Measurements from ENCODE around the gene PLXNA2.

The PLXNA2 gene

DNA sequence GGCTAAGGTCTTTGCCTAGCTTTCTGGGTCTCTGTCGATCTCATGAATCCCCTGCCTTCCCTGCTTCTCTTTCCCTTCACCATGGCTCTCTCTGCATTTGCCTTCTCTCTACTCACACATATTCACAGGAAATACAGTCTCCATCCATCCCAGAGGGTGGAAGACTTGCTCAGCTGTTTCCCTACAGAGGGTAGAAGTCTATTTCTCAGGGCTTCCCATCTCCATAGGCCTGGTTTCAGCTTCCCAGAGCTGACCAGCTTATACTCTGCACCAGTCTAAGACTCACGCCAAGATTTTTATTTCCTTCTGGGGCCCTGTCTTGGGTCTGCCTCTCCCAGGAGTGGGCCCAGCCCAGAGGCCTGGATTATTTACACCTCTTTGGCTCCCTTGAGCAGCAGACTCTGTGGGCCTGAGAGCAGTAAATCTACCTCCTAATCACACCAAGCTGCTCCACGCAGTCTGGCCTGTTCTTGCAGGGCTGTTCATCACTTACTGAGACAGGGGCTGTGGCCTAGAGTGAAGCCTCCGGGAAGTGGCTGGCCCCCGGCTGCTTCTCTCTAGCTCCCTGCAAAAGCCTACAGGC, 102.5 kb downstream of the PLXNA2 start:
- DNase-seq (ENCODE audit: low read depth, low spot score): no peak

DNA sequence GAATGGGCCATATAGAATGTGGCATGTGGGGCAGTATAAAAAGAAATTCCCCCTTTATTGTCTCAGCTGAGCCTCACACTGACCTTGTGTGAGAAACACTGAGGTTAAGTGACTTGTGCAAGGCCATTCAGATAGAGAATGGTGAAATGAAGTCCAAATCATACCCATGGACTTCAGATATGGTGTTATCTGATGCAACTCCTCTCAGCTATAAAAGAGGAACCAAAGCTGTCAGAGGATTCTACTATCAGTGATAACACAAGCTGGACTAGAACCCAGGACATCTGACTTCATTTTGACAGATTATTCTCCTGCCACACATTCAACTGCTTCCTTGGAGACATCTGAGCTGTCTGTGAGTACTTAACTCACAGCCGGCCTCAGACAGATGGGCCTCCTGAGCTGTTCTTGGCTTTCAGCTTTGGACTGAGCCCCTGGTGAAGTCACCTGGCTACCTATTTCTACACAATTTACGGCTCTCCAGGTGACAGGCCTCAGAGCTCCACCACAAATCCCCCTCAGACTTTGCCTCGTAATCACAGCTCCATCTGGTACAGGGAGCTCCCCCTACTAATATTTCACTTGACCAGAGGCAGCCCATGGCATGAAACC, 104.6 kb downstream of the PLXNA2 start:
- no peak for DNase-seq (ENCODE audit: low read depth, low spot score)

DNA sequence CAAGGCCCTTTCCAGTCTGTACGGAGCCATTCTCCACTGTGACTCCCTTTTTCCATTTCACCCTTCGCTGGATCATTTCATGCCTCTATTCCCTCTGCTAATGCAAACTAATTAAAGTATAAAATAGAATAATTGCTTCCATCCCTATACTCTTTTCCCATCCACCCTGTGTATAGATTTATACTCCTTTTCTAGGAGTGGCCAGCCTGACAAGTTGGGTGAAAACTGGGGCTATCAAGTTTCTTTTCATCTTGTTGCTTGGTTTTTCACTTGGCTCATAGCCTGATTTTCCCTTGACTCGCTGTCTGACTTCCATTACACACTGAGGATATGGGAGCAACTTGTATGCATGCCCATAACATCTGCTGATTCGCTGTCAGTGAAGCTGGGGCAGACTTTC, 107.0 kb downstream of the PLXNA2 start:
- DNase-seq (ENCODE audit: low read depth, low spot score): peak; percentile 52

DNA sequence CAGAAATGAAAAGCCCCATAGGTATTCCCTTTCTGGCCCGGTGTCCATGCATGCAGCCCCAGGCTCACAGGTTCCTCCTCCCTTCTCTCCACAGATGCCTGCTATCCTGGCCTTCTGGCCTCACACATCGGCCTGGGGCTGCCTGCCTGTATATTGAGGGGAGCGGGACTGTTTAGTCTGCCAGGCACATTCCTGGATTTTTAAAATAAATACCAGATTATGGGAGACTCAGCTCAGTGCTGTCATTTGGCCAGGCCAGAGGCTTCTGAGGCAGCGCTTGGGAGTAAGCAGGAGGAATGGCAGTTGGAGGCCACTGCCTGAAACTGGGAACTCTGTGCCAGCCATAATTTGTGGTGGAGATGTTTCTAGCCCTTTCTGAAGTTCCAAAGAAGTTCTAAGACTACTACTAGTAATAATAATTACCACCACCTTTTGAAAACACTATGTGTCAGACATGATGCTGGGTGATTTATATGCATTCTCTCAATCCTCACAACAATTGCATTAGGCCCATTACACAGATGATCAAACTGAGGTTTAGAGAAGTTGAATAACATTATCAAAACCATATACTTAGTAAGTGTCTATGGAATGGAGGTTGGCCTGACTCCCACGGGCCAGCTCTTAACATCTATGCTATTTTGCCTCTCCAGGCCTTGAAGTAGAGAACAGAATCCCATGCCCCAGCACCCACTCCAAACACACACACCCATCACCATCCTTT, 107.6 kb downstream of the PLXNA2 start:
- DNase-seq (ENCODE audit: low read depth, low spot score): peak; percentile 29

DNA sequence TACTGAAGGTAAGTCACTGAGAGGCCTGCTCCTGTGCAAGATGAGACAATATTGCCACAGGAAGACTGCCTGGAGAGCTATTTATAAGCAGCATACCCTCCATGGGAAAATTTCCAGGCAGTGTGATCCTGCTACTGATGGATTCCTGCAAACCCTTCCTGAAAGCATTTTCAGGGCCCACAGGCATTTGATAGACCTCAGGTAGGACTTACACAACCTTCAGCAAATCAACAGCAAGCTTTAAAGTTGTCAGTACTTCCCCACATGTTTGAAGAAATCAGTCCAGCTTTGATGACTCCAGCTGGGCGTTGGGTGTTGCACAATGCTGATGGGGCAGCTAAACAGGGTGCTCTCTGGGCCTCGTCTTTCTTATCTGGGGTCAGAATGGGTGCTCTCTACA, 108.8 kb downstream of the PLXNA2 start:
- DNase-seq (ENCODE audit: low read depth, low spot score): no peak

DNA sequence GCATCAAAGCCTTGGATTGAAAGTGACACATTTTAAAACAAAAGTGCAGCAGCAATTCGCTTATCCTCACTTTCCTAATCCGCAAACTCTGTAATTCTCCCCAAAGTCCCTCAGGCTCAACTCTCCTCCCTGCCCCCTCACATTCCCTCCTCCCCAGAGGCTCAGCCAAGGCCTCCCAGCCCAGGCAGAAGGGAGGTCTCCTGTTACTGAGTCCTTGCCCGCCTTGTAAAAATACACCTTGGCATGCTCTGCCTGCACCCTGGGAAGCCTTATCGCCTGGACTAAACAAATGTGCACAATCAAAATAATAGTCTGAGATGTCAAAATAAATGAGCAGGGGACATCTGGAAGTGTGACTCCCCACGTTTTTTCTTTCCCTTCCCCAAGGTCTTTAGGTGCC, 109.7 kb downstream of the PLXNA2 start:
- no peak for DNase-seq (ENCODE audit: low read depth, low spot score)

DNA sequence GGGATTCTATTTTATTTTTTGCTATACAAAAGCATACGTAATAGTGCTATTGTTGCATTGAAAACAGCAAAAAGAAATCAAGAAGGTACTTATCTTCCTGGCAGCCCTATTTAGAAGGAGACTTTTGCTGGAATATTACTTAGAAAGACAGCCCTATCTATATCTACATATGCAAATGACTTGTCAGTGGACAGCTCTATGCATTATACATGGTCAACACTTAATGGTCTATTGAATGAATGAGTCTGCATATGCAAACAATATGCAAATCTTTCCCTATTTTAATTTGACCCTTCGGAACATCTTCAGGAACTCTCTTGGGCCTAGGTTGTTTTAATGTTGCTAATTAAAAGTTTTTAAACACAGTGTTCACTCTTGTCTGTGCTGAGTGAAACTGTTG, 110.8 kb downstream of the PLXNA2 start:
- DNase-seq (ENCODE audit: low read depth, low spot score): no peak

DNA sequence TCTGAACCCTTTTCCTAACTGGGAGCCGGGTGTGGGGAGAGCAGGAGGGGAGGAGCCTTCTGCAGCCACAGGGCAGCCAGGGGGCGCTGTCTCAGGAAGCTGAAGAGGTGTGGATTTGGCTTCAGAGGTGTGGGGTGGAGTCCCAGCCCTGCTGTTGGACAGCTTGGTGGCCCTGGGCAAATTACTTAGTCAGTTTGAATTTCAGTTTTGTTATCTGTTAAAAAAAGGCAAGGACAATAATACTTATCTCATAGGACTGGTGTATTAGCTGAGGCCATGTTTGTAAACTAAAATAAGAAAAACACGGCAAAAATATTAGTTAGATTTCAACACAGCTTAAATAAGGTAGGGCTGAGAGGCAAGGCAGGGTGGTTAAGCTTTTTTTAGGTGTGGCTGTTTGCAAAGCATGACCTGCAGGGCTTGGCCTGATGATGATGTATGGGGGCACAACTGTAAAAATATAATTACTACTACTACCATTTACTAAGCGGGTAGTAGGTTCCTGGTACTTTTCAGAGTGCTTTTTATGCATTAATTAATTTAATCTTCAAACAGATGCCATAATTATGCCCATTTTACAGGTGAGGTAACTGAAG, 111.8 kb downstream of the PLXNA2 start:
- DNase-seq (ENCODE audit: low read depth, low spot score): peak; percentile 74

DNA sequence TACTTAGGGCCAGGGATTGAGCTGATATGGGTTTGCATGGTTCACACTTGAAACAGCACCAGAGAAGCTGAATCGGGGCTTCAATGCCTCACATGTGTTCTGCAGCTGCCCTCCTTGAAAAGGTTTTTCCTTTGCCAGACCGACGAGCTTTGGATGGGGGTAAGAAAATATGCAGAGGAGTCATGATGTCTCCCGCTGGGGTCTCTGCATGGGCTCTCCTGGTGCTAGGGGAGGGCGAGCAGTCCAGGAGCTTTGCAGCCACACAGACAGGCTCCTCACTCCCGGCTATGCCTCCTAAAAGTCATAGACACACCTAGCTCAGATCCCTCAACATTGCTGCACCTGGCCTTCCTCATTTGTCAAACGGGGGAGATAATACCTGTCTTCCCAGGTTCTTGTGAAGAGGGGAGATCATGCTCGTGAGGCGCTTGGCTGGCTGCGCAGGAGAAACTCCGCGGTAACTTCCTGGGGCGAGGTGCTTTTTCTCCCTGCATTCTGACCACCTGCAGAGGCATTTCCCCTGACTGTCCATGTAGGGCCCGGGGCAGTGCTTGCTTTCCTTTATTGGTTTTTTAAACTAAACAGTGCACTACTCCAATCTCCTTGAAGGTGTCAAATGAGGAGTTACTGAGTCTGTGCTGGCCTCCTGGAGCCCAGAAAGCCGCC, 112.4 kb downstream of the PLXNA2 start:
- DNase-seq (ENCODE audit: low read depth, low spot score): no peak

DNA sequence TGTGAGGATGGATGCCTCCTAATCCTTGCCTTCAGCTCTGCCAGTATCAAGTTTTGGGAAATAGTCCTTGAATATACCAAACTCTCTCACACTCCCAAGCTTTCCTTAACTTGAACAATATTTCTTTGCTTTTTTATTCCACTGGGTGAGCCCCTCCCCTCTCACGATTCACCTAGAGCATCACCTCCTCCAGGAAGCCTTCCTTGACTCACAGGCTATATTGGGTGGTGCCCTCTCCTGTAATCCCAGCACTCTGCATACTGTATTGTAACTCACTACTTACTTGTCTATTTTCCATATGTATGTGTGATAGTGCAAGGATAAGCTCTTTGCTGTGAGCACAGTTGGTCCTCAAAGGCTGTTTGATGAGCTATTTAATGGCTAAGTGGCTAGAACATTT, 114.7 kb downstream of the PLXNA2 start:
- no peak for DNase-seq (ENCODE audit: low read depth, low spot score)

DNA sequence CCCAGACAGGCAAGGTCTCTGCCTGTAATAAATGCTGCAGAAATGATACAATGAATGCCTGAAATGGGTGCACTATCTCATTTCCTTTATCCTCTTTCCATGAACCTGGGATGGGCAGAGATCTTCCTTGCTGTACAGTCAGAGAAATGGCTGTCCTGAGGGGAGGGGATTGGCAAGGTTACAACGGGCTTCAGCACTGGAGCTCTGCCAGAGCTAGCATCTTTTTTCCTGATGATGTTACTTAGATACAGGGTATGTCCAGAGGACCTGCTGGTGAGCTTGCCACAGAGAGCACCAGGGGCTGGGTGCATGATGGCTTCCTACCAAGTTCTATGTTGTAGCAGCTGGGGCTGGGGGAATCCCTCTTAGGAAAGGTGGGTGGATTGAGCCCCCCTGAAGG, 115.1 kb downstream of the PLXNA2 start:
- no peak for DNase-seq (ENCODE audit: low read depth, low spot score)

DNA sequence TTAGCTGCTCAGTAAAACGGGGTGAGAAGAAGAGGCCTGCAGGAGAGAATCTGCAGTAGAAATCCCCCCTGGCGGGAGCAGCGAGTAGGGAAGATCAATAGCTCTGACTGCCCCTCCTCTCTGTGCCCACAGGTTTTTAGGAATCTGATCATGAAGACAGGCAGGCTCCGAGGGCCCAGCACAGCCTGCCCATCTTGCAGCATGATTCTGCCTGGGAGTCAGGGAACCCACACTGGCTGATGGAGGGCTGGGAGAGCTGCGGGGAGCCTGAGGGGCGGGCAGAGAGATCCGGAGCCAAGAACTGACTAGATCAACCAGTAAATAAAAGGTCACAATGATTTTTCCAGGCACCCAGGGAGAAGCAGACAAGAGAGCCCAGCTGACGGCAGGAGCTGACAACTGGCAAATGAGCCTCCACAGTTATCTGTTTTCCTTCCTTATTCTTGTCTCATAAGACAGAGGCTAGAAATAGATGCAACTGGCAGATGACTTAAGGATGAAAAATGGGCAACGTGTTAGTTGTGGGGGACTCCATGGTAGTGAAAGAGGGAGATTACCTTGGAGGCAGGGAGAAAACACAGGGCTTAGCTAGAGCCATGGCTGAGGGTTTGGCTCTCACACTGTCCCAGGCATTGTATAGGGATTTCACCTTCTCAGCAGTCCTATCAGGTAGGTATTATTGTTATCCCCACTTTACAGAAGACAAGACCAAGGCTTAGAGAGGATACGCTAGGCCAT, 116.2 kb downstream of the PLXNA2 start:
- no peak for DNase-seq (ENCODE audit: low read depth, low spot score)

DNA sequence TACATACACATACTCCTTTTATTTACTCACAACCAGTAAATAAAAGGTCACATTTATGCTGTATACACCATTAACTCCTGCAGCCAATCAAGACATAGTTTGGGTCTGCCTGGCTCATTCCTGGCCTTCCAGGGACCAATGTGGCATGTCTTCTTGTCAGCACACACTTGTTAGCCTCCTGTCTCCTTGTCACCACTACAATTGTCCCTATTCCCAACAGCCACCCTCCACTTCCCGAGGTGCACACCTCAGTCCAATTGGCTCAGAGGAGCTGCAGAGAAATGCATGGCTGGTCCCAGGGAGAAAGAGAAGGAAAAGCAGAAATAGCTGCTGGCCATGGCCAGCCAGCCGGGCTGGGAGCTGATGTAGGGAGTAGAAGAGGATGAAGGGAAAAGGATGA, 116.9 kb downstream of the PLXNA2 start:
- DNase-seq (ENCODE audit: low read depth, low spot score): no peak

DNA sequence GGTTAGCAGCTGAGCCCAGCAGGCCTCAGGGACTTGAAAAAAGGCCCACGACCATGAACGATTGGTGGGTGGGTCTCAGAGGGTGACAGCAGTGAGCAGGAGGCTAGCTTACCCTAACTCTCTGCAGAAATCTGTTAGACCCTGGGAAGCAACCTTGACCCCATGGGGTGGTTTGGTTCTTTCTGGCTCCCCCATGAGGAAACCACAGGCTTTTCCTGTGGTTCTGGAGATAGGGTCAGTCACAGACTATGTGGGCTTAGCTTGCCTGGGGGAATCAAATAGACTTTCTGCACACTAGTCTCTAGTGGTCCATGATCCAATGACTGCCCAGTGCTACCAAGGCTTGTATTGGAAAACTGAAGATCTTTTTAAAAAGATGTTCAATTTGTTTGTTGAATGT, 118.1 kb downstream of the PLXNA2 start:
- DNase-seq (ENCODE audit: low read depth, low spot score): no peak

DNA sequence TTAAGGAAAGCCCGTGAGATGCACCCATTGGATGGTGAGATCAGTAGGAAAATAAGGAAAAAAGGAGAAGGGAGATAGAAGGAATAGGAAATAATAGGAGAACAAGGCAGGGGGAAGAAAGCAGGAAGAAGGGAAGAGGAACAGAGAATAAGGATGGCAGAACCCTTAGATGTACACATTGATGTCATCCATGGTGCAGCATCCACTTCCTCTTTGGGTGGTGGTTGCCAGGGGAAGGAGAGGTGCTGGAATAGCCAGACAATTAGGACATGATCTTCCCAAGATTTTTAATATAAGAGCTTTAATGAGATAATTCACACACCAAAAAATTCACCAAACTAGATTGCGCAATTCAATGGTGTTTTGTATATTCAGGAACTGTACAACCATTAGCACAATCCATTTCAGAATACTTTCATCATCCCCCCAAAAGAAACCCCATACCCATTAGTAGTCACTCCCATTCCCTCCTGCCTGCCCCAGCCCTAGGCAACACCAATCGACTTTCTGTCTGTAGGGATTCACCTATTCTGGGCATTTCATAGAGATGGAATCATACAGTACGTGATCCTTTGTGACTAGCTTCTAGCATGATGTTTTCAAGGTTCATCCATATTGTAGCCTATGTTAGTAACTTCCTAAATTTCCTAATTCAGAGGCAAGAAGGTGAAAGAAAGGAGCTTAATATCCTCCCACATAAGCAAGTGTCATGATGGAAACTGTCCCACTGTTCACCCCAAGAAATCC, 121.4 kb downstream of the PLXNA2 start:
- DNase-seq (ENCODE audit: low read depth, low spot score): no peak

DNA sequence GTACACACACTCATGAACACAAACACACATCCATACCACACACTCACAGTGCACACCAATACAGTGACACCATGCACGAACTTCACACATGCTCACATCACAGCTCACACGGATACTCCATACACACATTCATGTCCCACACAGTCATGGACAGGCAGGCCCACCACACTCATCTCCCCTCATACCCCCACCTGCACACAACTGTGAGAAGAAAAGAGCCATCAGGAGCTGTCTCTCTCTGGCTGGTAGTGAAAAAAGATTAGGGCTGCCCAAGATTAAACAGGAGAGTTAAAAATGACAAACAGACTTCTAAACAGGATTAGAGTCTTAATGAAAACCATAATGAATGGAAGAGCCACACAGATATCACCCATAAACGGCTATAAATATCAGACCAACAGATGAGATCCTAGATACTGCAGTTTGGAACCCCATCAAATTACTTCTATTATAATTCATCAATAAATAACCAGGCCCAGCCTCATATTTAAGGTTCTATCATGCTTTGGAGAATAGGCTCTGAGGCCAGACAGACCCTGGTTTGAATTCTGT, 122.3 kb downstream of the PLXNA2 start:
- DNase-seq (ENCODE audit: low read depth, low spot score): no peak

DNA sequence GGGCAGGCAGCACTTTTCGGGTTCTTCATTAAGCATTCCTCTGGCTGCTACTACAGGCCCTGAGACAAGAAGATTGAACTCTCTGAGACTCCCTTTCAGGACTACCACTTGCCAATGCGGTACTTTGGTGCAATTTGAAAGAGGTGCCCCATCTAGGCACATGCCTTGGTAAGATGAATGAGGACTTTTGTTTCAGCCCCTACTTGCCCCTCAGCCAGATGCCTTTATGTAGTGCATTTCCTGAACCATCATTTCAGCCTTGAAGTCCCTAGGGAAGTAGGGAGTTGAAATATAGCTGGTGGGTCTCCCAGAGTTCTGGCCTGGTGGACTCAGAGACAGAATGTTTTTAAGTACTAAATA, 123.8 kb downstream of the PLXNA2 start:
- no peak for DNase-seq (ENCODE audit: low read depth, low spot score)

DNA sequence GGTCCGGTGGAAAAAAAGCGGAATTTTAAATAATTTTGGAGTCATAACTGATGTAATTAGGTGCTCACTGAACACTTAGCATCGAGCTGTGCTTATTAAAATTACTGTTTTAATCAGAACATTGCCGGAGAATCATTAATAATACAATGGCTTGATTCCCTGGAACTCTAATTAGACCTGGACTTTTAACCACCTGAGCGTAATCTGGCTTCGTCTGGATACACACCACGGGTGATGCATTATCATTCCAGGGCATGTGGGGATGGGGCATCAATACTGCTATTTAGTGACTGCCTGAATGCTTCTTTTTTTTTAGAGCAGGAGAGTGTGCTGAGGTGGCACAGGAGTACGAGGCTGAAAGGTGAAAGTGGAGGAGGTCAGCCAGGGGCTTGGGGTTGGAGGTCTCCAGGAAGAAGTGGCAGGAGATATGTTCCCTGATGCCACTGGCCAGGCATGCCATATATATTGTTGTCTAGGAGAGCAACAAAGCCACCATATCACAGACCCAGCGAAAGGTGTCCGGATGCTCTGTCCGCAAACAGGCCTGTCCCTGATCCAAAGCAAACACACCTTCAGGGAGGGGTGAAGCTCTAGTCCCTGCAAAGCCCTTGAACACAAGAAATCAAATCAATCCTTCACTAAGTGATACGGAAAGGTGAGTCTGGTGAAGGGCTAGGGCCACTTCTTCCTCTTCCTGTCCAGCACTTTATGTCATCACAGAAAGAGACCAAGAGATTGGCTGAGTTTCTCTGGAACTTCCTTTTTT, 125.2 kb downstream of the PLXNA2 start:
- no peak for DNase-seq (ENCODE audit: low read depth, low spot score)

DNA sequence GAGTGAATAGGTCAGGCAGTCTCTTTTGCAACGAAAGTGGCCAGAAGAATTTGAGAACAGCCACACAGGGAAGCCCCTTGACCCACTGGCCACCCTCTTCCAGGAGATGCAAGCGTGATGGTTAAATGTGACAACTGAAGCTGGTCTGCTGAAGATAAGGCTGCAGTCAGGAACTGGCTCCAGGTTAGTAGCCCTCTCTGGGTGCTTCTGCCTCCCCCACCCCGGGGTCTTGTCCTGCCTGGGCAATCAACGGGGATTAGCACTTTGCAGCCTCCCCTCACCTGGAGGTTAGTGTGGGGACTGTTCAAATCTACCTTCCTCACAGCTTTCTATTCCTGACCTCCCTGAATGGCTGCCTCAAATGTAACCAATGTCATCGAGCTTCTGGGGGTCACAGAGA, 125.9 kb downstream of the PLXNA2 start:
- no peak for DNase-seq (ENCODE audit: low read depth, low spot score)

DNA sequence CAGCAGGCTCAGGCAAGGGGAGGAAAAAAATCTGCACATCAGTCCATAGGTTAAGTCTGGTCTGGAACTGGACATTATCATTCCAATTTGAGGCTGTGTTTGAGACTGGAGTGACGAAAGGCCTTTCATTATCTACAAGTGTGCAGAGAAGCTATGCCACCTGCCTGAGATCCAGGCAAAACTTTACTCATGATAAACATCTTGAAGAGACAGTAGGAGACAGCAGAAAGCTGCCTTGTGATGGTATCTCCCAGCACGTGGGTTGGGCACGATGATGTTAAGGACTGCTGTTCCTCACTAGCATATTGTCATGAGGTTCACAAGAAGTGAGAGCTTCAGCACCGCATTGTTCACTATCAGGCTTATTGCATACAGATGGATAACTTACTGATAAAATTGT, 126.4 kb downstream of the PLXNA2 start:
- DNase-seq (ENCODE audit: low read depth, low spot score): no peak
